Measurements from ENCODE around the gene TBXAS1.

DNA sequence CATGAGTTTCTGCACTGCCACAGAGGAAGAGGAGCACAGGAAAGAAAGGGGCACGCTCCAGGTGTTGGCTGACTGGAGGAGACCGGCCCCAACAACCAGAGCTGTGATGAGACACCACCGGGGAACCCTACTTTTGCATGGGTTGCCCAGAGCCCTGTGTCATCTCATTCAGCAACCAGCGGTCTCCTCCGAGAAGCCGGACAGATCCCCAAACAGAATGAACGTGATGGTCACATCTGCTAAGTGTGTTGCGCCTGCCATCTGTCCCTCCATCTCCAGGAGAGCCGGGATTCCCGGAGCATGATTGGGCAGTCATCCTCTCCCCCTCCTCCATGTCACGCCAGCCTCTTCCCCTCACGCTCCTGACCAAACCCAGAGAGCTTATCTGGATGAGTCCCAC, 210.8 kb downstream of the TBXAS1 start:
- no peak for TF ChIP-seq POLR2AphosphoS5 (IDR thresholded peaks at IDR 0.05; ENCODE audit: borderline replicate concordance, low read depth, low read length)
- no peak for TF ChIP-seq EZH2 (IDR thresholded peaks at IDR 0.05)
- TF ChIP-seq FOXP2 (optimal IDR thresholded peaks at IDR 0.05; ENCODE audit: control extremely low read depth, extremely low read length, insufficient read depth): no peak

All from SK-N-MC (cell line).